GM12874 (cell line): ENCODE measurements around the gene ZNF541.

ENCODE experiments used
- TF ChIP-seq, protein P1 (sequence below): IDR thresholded peaks from 2 replicates; pipeline ENCODE4 v1.5.1; 2011; ENCODE audit warnings: low read depth, mild to moderate bottlenecking, control low read depth, low read length, moderate library complexity; ENCODE audit not compliant: insufficient read depth

ZNF541 gene

DNA sequence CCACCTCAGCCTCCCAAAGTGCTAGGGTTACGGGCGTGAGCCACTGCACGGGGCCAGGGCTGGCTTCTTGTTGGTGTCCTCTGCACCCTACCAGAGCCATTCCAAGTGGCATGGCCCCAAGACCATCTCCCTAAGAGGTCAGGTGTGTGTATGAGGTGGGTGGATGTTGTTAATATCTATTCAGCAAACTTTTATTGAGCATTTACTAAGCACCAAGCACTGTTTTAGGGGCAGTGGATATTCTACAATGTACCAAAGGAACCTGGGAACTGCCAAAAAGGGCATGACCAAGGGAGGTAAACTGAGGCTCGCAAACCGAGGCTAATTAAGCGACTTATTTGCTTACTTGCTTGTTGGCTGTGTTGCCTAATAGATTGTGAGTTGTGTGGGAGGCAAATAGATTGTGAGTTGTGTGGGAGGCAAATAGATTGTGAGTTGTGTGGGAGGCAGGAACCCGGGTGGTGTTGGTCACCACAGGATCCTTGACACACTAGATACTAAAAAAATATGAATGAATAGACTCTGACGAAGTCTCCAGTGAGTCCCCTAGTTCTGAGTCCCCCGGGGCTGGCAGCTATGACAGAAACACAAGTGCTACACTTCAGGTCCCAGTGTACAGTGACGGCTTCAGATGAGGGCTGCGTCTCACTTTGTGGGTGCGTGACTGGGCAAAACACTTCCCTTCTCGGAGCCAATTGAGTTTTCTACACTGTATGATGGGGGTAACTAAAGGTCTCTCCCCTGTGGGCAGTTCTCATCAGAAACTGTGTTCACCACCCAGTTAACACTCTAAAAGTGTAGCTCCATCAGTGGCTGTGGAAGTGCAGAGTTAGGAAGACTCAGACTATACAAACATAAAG, 31.0 kb upstream of the ZNF541 start:
- TF ChIP-seq, protein P1, sequence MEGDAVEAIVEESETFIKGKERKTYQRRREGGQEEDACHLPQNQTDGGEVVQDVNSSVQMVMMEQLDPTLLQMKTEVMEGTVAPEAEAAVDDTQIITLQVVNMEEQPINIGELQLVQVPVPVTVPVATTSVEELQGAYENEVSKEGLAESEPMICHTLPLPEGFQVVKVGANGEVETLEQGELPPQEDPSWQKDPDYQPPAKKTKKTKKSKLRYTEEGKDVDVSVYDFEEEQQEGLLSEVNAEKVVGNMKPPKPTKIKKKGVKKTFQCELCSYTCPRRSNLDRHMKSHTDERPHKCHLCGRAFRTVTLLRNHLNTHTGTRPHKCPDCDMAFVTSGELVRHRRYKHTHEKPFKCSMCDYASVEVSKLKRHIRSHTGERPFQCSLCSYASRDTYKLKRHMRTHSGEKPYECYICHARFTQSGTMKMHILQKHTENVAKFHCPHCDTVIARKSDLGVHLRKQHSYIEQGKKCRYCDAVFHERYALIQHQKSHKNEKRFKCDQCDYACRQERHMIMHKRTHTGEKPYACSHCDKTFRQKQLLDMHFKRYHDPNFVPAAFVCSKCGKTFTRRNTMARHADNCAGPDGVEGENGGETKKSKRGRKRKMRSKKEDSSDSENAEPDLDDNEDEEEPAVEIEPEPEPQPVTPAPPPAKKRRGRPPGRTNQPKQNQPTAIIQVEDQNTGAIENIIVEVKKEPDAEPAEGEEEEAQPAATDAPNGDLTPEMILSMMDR, result no peak

DNA sequence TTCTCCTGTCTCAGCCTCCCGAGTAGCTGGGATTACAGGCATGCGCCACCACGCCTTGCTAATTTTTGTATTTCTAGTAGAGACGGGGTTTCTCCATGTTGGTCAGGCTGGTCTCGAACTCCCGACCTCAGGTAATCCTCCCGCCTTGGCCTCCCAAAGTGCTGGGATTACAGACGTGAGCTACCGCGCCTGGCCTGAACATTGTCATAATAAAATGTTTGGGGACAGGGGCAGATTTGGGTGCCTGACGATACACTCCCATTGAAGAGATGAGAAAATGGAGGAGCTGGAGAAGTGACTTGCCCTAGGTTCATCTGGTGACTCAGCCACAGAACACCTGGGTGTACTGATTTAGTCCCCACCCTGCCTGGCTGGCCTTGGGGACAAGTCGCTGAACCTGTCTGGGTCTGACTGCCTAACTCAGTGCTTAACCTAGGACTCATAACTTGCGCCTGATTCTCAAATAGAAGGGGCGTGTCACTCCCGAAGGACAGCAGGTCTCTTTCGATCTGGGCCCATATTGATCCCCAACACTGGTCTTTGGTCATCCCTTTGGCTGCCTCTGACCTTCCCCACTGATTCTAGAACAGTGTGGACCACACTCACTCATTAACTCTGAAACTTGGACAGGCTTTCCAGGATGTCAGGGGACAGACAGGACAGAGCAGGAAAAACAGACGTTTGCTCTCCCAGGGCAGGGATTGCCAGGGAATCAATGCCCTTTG, 28.4 kb upstream of the ZNF541 start:
- TF ChIP-seq, protein P1, result no peak

DNA sequence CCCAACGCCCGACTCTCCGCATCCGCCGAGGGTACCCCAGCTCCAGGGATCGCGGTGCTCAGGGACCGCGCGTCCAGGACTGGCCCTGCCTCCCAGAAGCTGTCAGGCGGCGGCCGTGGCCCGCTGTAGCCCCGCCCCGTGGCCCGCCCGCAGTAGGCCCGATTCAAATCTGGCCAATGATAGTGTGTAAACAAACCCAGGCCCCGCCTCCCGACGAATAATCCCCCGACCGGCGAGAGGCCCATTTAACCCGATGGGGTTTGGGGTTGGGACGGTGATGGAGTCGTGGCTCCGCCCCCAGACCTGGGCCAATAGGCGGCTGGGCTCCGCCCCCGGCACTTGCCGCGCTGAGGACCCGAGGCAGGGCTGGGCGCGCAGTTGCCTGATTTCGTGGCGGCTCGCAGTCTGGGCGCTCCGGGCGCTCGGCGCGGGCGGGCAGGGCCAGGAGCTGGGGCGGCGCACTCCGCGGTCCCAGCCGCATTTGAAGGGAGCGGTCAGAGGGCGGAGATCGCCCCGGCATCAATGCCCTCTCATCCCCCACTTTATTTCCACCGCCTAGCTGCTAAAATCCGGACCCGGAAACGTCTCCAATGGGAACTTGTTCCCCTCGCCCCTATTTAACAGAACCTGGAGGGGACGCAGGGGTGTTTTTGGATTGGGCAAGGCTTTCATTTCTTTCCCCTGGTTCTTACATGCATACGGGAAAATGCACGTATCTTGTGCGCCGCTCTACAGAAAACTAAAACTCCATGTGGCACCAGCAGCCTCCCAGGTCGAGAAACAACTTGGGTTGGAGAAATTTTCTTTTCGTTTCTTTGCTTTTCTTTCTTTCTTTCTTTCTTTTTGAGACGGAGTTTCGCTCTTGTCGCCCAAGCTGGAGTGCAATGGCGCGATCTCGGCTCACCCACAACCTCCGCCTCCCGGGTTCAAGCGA, 27.6 kb upstream of the ZNF541 start:
- TF ChIP-seq, protein P1, result no peak

DNA sequence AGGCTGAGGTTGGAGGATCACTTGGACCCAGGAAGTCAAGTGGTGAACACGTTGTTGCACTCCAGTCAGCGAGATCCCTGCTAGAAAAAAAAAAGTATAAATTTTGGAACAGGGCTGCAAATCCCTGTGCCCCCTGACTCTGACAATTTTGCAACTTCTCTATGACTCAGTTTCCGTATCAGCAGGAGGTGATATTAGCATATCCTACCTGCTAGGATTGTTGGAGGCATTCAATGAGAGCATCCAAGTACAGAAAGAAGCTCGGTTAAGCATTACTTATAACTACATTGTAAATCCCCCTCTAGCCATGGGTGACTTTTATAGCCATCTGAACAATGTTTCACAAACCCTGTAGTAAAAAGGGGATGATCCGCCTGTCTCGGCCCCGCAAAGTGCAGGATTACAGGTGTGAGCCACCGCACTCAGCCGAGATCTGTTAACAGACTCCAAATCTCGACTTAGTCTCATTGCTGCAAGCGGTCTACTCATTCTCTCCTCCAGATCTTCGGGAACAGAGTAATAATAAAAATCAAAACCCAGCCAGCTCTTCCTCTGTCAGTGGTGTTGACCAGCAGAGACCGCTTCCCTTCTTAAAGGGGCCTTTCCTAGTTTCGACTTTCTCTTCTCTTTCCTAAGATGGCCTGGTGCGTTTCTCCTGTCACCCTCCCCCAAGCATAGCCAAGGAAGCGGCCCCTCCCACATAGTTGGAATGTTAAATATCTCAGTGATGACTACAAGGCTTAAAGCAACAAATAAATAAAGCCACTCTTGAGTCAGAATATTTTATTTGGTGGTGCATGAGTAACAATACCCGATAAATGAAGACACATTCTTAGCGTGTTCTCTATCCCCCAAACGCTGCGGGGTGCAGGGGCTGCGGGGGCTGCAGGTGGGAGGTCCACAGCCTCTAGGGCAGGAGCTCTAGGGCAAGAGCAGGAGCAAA, 25.7 kb upstream of the ZNF541 start:
- TF ChIP-seq, protein P1, result no peak

DNA sequence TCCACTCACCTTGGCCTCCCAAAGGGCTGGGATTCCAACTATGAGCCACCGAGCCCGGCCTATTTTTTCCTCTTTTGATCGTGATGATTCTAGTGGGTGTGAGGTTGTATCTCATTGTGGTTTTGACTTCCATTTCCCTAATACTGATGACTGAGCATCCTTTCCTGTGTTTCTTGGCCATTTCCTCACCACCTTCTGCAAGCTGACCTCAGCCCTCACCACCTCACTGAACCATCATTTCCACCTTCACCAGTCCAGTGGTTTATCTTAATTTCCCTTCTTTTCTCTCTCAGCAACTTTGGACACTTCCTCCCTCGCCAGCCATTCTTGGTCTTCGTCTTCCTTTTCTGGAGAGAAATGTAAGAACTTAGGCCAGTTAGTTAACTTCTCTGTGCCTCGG, 23.0 kb upstream of the ZNF541 start:
- TF ChIP-seq, protein P1, result no peak

DNA sequence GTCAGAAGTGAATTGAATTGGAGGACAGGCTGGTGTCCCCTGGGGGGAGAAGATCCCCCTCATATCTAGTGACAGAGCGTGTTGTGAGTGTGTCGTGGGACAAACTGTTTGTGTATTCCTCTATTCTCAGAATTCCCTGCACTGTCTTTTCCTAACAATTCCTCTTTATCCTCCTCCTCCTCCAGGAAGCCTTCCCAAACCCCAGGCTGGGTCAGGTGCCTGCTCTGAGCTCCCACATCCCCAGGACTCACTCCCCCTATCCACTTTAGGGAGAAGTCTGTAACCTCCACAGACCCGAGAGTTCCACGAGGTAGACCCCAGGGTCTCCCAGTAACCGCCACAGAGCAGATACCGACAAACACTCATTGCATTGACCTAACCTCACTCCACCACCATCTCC, 20.9 kb upstream of the ZNF541 start:
- TF ChIP-seq, protein P1, result no peak
